GM18517 (cell line): ENCODE measurements around the gene PIRT.

ENCODE experiments used
- ATAC-seq: cut with Tn5 transposase; IDR thresholded peaks from one replicate; pipeline ENCODE4 v1.9.1; 2021; ENCODE audit warnings: mild to moderate bottlenecking, moderate library complexity; ENCODE audit not compliant: unreplicated experiment

Gene PIRT

DNA sequence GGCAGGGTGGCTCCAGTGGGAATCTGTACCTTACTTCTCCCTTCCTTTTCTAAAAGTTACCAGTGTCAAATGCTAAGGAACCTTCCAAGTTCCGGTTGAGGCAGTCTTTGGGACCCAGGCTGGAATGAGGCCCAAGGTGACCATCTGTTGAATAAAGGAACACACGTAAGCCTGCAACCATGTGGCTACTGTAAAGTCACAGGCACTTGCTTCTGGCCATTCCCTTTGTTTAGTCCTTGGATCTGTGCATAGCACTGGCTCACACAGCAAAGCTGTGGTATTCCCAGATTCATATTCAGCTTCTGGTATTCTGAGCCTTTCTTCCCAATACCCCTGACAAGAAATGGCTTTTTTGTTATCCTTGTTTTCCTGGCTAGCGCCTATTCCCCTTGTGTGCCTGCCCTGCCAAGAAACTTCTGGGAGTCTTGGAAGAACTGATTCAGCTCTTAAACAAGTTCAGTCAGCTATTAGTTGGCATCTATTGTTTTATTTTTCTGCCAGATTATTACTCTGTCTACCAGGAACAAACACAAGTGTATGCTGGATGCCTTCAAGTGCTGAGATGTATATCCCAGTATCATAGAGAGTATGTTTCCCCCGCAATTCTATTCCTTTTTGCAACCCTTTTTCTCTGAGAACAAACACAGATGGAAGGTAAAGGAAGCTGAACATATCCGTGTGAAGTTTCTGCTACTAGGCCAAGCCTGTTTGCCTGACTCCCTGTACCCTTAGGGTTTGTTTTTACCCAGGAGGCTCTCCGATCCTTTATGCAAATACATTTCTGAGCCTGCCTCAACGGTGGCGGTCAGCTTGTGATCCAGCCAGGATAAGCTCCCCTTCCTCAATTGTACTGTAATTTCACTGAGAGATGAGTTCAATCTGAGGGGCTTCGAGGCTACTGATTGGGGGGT, 47.1 kb downstream of the PIRT start:
- no peak for ATAC-seq

DNA sequence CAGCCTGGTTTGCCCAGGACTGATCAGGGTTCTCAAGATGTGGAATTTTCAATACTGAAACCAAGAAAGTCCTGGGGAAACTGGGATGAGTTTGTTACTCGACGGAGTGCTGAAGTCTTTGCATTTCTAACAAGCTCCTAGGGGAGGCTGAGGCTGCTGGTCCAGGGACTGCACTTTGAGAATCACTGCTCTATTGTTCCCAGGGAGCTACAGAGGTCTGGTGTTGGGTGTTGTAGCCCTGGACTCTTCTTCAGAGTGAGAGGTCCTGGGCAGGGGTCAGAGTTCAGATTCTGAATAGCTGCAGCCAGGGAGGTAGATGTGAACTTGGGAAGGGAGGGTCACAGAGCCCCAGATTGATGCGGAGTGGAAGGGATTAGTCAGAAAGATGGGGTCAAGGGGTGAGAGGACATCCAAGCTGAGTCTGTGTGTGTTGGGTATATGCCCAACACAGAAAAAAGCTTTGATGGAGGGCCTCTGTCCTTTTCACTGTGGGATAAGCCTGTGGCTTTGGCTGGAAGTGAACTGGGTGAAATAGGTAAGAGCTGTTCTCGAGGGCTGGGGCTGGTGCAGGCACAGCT, 48.1 kb downstream of the PIRT start:
- no peak for ATAC-seq

DNA sequence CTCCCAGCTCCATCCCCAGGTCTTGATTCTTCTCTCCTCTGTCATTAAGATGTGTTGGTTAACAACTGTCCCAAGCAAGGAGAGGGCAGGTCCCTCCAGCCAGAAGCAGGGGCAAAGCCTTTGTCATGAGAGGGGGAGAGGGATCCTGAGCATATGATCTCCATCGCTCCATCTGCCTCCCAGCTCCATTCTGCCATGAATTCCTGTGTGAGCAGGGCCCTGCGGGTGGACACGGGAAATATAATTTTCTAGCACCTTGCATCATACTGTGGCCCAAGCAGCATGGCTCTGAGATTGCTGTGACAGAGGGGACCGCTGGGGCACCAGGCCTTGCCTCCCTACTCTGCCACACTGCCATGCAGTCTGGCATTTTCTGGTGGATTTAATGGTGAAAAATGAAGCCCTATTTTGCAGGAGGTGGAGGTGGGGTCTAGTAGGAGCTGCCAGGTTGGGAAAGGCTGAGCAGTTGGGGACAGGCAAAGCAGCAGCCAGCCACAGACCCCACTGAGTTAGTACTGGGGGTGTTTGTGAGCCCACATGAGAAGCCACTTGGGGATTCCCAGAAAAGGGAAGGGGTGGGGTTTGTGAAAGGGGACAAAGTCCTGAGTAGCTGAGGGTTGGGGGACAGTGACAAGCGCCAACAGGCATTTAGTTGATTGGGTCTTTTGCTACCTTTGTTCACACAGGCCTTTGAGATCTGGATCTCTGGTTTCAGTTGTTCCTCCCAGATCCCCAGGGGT, 50.4 kb downstream of the PIRT start:
- ATAC-seq = no peak

DNA sequence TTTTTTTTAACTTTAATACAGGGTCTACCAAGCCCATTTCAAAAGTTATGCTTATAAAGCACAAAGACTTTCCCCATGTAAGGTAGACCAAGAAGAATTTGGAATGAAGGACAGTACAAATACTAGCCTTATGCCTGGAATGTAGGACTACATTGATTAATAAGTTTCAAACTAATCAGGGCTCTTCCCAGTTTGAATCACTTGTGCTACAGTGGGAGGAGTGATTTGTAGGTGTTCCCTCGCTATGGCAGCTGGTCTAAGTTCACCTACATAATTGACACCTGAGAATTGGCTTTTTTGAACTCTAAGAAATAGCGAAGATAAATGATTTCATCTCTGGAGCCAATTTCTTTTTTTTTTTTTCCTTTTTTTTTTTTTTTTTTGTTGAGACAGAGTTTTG, 52.6 kb downstream of the PIRT start:
- no peak for ATAC-seq

DNA sequence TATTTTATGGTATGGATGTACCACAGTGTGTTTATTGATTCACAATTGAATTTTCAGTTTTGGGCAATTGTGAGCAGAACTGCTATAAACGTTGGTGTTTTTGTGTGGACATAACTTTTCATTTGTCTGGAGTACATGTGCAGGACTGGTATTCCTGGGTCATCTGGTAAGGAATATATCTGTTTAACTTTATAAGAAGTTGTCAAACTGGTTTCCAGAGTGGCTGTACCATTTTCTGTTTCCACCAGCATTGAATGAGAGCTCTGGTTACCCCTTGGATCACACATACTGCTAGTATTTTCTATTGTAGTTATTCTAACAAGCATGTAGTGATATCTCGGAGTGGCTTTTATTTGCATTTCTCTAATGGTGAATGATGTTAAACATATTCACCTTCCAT, 58.3 kb downstream of the PIRT start:
- ATAC-seq = no peak

DNA sequence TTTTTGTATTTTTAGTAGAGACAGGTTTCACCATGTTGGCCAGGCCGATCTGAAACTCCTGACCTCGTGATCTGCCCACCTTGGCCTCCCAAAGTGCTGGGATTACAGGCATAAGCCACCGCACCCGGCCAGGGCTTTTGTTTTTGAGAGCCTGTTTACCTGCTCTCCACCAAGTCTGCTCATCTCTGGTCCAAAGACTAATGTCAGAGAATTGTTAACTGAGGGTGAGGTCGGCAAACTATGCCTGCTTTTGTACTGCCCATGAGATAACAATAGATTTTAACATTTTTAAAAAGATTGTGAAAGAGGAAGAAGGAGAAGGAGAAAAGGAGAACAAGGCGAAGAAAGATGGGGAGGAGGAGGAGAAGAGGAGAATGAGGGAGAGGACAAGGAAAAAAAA, 60.0 kb downstream of the PIRT start:
- ATAC-seq = no peak

DNA sequence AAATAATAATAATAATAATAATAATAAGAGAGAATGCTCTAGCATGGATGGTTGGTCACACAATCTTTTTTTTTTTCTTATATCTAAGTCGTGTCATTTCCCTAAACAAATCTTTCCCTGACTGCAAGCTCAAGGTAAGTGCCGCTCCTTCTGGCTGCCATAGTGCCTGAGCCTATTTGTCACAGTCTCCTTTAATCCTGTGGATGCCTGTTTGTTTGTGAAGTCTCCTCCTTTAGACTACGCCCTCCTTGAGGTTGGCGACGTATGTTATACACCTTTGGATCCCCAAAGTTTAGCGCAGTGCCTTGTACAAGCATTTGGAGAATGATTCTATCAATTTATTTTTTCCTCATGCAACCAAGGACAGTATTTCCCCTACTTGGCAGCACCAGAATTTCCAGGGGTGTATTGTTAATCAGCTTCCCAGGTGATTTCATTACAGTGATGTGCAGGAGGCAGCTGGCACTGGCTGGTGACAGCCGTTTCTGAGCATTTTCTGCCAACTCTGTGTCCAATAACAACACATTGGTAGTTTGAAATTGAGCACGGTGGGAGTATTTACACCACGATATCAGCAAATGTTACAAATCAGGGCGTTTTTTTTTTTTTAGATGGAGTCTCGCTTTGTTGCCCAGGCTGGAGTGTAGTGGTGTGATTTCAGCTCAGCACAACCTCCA, 60.6 kb downstream of the PIRT start:
- ATAC-seq = no peak

DNA sequence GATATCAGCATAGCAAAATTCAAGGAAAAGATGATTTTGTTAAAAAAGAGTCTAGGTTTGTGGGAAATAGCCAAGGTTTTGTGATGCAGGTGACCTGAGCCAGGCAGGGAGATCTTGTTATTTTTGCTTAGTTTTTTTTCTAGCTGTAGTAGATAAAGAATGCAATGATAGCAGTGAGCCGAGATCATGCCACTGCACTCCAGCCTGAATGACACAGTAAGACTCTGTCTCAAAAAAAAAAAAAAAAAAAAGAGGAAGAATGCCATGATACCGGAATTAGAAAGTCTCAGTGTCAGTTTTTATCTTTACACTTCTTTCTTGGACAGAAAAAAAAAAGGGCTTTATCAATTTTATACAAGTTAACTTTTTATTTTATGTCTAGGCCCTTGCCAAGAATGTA, 61.5 kb downstream of the PIRT start:
- ATAC-seq = no peak

DNA sequence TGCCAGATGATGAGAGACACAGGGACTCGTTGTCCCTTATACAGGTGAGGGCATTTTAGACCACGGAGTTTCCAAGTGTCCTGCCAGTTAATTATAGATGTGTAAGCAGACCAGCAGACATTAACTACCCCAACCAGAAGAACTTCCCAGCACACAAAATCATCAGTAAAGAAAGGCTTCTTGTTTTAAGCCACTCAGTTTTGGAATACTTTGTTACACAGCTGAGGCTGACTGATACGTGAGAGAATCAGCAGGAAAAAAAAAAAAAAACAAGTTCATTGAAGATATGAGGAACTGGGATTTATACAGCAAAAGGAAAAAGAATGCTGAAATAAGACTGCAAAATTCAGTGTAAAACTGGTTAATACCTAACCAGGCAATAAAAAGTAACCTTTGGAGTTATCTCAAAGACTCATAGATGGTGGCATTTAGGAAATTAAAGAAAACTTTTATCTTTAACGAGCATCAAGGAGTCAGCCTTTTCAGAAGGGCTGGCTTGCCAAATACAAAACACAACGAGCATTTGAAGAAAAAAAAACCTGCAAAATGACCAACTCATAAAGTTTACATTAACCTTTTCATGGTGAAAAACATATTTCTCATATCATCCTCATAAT, 62.0 kb downstream of the PIRT start:
- no peak for ATAC-seq

DNA sequence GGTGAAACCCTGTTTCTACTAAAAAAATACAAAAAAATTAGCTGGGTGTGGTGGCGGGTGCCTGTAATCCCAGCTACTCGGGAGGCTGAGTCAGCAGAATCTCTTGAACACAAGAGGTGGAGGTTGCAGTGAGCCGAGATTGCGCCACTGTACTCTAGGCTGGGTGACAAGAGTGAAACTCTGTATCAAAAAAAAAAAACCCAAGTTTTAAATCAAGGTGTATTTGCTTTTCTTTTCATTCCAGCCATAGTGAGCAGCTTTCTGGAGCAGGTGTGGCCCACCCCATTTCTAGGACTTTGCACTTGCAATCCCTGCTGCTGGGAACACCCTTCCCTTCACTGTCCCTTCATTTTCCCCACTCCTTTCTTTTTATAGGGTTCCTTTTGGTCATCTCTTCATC, 62.8 kb downstream of the PIRT start:
- no peak for ATAC-seq

DNA sequence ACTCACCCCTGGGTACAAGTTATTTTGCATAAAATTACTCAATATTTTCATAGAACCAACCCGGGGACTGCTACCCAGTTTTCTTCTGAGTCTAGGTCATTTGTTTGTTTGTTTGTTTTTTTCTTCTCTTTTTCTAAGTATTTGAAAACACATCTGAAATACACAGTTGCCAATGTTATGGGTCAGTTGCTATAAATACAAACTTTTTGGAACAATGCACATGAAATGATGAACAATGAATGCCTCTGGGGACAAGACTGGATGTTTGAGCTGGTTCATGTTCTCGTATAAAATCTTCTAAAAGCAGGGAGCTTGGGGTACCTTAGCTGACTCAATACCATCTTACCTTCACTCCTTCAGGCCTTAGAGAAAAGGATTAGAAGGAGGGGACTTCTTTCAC, 64.5 kb downstream of the PIRT start:
- no peak for ATAC-seq
